A549 (cell line): ENCODE data around the gene PGA5. TPM values are rescaled to one million over a fixed set of nuclear protein-coding genes. Genes with fewer than 3 reads are reported as not detected.

Experiments
- ATAC-seq, 2 experiments: fragments of 200-7000 bp in 1 of 2; fragments of >200 bp in 1 of 2; cut with Nextera tagmentation in 1 of 2; cut with Tn5 transposase in 1 of 2; 3 replicates each; pipeline versions ENCODE4 v1.8.0 to v1.9.1; 2018 to 2020; ENCODE audit warnings: mild to moderate bottlenecking in 1 of 2, moderate library complexity in 1 of 2
- CTCF ChIA-PET: fragments of 300-600 bp; sonication (Branson Sonifier 250); formaldehyde crosslinking; extraction: SDS; loops from one replicate; lab custom pipeline; 2021; ENCODE audit warnings: antibody characterized with exemption, inconsistent platforms; lab: Yijun Ruan, JAX
- POLR2A ChIA-PET: fragments of 350-600 bp; formaldehyde crosslinking; extraction: SDS; loops from one replicate; lab custom pipeline; 2021; ENCODE audit warnings: antibody characterized with exemption, inconsistent platforms; lab: Yijun Ruan, JAX
- DNase-seq, 2 experiments: peaks; one replicate each; pipeline versions ENCODE4 v3.0.0 to v3.0.0-alpha.2; 2011 to 2016; ENCODE audit warnings: low read depth in 1 of 2, low spot score in 1 of 2
- FAIRE-seq: peaks from 2 replicates; lab custom pipeline; 2011; peaks lifted over from hg19 to GRCh38; lab: Jason Lieb, UNC
- H3K27ac ChIP-seq, 2 experiments: fragments of >200 bp; sonication (Bioruptor Twin); formaldehyde crosslinking; 3 replicates each; pipeline ENCODE4 v1.5.1; 2016 to 2017
- H3K4me1 ChIP-seq: fragments of >200 bp; sonication (Bioruptor Twin); formaldehyde crosslinking; 3 replicates; pipeline ENCODE4 v1.6.1; 2016
- H3K4me2 ChIP-seq: fragments of >200 bp; sonication (Bioruptor Twin); formaldehyde crosslinking; 3 replicates; pipeline ENCODE4 v1.6.1; 2016
- H3K4me3 ChIP-seq: fragments of >200 bp; sonication (Bioruptor Twin); formaldehyde crosslinking; 3 replicates; pipeline ENCODE4 v1.5.1; 2016
- H3K9me3 ChIP-seq: fragments of >200 bp; sonication (Bioruptor Twin); formaldehyde crosslinking; 3 replicates; pipeline ENCODE4 v1.6.1; 2016
- ATOH8 ChIP-seq: fragments of 250-450 bp; sonication (Bioruptor Pico); IDR thresholded peaks from 2 replicates; pipeline ENCODE4 v1.5.0; 2020; ENCODE audit warnings: low read depth, mild to moderate bottlenecking, moderate library complexity
- CBX2 ChIP-seq: fragments of 200-600 bp; sonication (generic); IDR thresholded peaks from 2 replicates; pipeline ENCODE4 v1.6.1; 2016; ENCODE audit warnings: low read depth, mild to moderate bottlenecking, borderline replicate concordance
- CBX8 ChIP-seq: fragments of 200-600 bp; sonication (generic); IDR thresholded peaks from 2 replicates; pipeline ENCODE4 v1.6.1; 2016
- CEBPB ChIP-seq, 2 experiments: fragments of >200 bp in 1 of 2; sonication (Bioruptor Twin) in 1 of 2; formaldehyde crosslinking in 1 of 2; IDR thresholded peaks; 2 replicates each; pipeline ENCODE4 v1.6.1; 2012 to 2016
- CHD4 ChIP-seq: fragments of 200-600 bp; sonication (generic); IDR thresholded peaks from 2 replicates; pipeline ENCODE4 v1.6.1; 2016; ENCODE audit warnings: antibody characterized with exemption, mild to moderate bottlenecking, borderline replicate concordance
- CTCF ChIP-seq: fragments of >200 bp; sonication (Bioruptor Twin); formaldehyde crosslinking; IDR thresholded peaks from 3 replicates; pipeline ENCODE4 v1.5.1; 2016
- HOXA7 ChIP-seq: fragments of 250-450 bp; sonication (Bioruptor Pico); IDR thresholded peaks from 2 replicates; pipeline ENCODE4 v1.5.0; 2020; ENCODE audit warnings: mild to moderate bottlenecking, moderate library complexity
- JUN ChIP-seq, 2 experiments: fragments of >200 bp; sonication (Bioruptor Twin); formaldehyde crosslinking; IDR thresholded peaks; 2 replicates in 1 of 2; 3 replicates in 1 of 2; pipeline ENCODE4 v1.6.1; 2016 to 2017
- KDM1A ChIP-seq: fragments of 200-600 bp; sonication (generic); IDR thresholded peaks from 2 replicates; pipeline ENCODE4 v1.6.1; 2016; ENCODE audit warnings: low read depth, mild to moderate bottlenecking
- MAZ ChIP-seq: fragments of 150-350 bp; IDR thresholded peaks from 2 replicates; pipeline ENCODE4 v1.6.1; 2014; ENCODE audit warnings: antibody characterized with exemption, low read depth, low read length, borderline replicate concordance
- MYC ChIP-seq: IDR thresholded peaks from 2 replicates; pipeline ENCODE4 v1.6.1; 2012; ENCODE audit warnings: mild to moderate bottlenecking, inconsistent platforms, low read length, improper control_type of control experiment, borderline replicate concordance
- NFE2L2 ChIP-seq: fragments of 150-350 bp; conservative IDR thresholded peaks from 2 replicates; pipeline ENCODE4 v1.6.1; 2014; ENCODE audit warnings: low read length
- PBX3 ChIP-seq: IDR thresholded peaks from 2 replicates; pipeline ENCODE4 v1.6.1; 2012
- RAD21 ChIP-seq, 2 experiments: fragments of >200 bp in 1 of 2; sonication (Bioruptor Twin) in 1 of 2; formaldehyde crosslinking in 1 of 2; IDR thresholded peaks in 1 of 2; conservative IDR thresholded peaks in 1 of 2; 2 replicates in 1 of 2; 3 replicates in 1 of 2; pipeline ENCODE4 v1.6.1; 2012 to 2018; ENCODE audit warnings: inconsistent platforms in 1 of 2
- RNF2 ChIP-seq: fragments of 200-600 bp; sonication (generic); IDR thresholded peaks from 2 replicates; pipeline ENCODE4 v1.6.1; 2016; ENCODE audit warnings: low read depth, mild to moderate bottlenecking, antibody characterized with exemption, moderate library complexity, borderline replicate concordance
- SMC3 ChIP-seq: fragments of >200 bp; sonication (Bioruptor Twin); formaldehyde crosslinking; IDR thresholded peaks from 3 replicates; pipeline ENCODE4 v1.6.1; 2018; ENCODE audit warnings: inconsistent platforms
- SREBF2 ChIP-seq: fragments of 450-650 bp; IDR thresholded peaks from 2 replicates; pipeline ENCODE4 v1.6.1; 2014; ENCODE audit warnings: mild to moderate bottlenecking, moderate library complexity
- TFCP2L1 ChIP-seq: fragments of 250-450 bp; sonication (Bioruptor Pico); IDR thresholded peaks from 2 replicates; pipeline ENCODE4 v1.5.0; 2021; ENCODE audit warnings: mild to moderate bottlenecking
- WGBS: methylation state at CpG from one replicate; pipeline ENCODE4 v1.1.6; 2017; ENCODE audit errors: missing lambda C conversion rate; 5-methylcytosine and 5-hydroxymethylcytosine counted together
- polyA plus RNA-seq, 4 experiments: library from polyadenylated mRNA; depleted of rRNA in 3 of 4; stranded (reverse); fragments of >200 nt; fragmentation: RNase III in 1 of 4; extraction: RNeasy Plus Mini Kit Qiagen cat#74134 plus additional on column Dnase treatment in 1 of 4; gene quantifications; 2 replicates in 3 of 4; 3 replicates in 1 of 4; pipeline ENCODE4 v1.2.3, GENCODE V29; 2011 to 2017
- TF ChIP-seq, protein P1 (sequence below): fragments of >200 bp; sonication (Bioruptor Twin); formaldehyde crosslinking; IDR thresholded peaks from 3 replicates; pipeline ENCODE4 v1.6.1; 2016
- TF ChIP-seq, protein P2 (sequence below): fragments of 250-450 bp; sonication (Bioruptor Pico); IDR thresholded peaks from 2 replicates; pipeline ENCODE4 v1.5.0; 2021; ENCODE audit warnings: mild to moderate bottlenecking, moderate library complexity, borderline replicate concordance
- TF ChIP-seq, protein P3 (sequence below): IDR thresholded peaks from 2 replicates; pipeline ENCODE4 v1.6.1; 2012
- TF ChIP-seq, protein P4 (sequence below): IDR thresholded peaks from 2 replicates; pipeline ENCODE4 v1.6.1; 2012; ENCODE audit warnings: low read depth, borderline replicate concordance

Gene PGA5
- polyA plus RNA-seq, 2 of the 4 experiments (the other 2 are of a cell fraction) = not detected

GRCh38 chr11:61259363-61259762 is 18.4 kb downstream of the PGA5 start (continued):
- TF ChIP-seq CHD4 = no peak
- TF ChIP-seq, protein P1, sequence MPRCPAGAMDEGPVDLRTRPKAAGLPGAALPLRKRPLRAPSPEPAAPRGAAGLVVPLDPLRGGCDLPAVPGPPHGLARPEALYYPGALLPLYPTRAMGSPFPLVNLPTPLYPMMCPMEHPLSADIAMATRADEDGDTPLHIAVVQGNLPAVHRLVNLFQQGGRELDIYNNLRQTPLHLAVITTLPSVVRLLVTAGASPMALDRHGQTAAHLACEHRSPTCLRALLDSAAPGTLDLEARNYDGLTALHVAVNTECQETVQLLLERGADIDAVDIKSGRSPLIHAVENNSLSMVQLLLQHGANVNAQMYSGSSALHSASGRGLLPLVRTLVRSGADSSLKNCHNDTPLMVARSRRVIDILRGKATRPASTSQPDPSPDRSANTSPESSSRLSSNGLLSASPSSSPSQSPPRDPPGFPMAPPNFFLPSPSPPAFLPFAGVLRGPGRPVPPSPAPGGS = no peak
- TF ChIP-seq RNF2 = no peak
- no peak for TF ChIP-seq TFCP2L1 (CRISPR knock-in tag)

DNA sequence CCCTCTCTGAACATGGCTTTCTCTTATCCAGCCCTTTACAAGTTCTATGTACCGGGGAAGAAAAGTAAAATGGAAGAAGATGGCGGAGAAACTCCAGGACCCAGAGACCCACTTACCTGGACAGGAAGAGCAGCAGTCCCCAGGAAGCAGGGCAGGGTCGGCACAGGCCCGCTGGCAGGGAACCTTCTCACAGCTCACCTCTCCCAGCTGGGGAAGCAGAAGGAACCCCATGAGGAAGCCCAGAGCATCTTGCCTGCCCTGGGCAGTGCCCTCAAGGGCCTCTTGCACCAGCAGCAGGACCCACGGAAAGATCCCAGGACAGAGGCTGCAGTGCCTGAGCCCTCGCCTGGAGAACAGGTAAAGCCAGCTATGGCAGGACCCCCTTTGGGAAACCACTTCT is 23.4 kb downstream of the PGA5 start:
- ChIA-PET CTCF (interaction anchor here (1.2 to 6.8 kb wide), 4 partner anchors 8 to 77 kb away, joined by 3 to 35 read pairs (median 4); no protein-coding TSS in a partner anchor), POLR2A (no interaction called here)
- no peak overlapping the region for H3K4me3 ChIP-seq
- TF ChIP-seq MAZ = no peak
- TF ChIP-seq KDM1A = no peak
- TF ChIP-seq, protein P2, sequence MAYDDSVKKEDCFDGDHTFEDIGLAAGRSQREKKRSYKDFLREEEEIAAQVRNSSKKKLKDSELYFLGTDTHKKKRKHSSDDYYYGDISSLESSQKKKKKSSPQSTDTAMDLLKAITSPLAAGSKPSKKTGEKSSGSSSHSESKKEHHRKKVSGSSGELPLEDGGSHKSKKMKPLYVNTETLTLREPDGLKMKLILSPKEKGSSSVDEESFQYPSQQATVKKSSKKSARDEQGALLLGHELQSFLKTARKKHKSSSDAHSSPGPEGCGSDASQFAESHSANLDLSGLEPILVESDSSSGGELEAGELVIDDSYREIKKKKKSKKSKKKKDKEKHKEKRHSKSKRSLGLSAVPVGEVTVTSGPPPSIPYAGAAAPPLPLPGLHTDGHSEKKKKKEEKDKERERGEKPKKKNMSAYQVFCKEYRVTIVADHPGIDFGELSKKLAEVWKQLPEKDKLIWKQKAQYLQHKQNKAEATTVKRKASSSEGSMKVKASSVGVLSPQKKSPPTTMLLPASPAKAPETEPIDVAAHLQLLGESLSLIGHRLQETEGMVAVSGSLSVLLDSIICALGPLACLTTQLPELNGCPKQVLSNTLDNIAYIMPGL (CRISPR knock-in tag) = no peak
- no peak for TF ChIP-seq CBX2
- TF ChIP-seq ATOH8 = no peak
- TF ChIP-seq MYC = no peak
- TF ChIP-seq PBX3 = no peak
- TF ChIP-seq, protein P3, sequence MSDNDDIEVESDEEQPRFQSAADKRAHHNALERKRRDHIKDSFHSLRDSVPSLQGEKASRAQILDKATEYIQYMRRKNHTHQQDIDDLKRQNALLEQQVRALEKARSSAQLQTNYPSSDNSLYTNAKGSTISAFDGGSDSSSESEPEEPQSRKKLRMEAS = no peak
- TF ChIP-seq NFE2L2 = no peak
- no peak for TF ChIP-seq CEBPB (IDR thresholded peaks at IDR 0.05)
- TF ChIP-seq SMC3 = no peak
- TF ChIP-seq CBX8 = no peak
- no peak for TF ChIP-seq SREBF2
- no peak for TF ChIP-seq JUN (IDR thresholded peaks at IDR 0.05)
- 94% methylated on average over 4 of the region's 6 CpGs for WGBS
- no peak overlapping the region for H3K27ac ChIP-seq
- no peak overlapping the region for H3K4me2 ChIP-seq
- DNase-seq = no peak
- no peak for FAIRE-seq
- ATAC-seq = 0 out of 6 replicates have a peak, but pooled peaks of 1 of the 2 experiments have one; percentile 15
- no peaks in the 10 kb centered on the region for H3K9me3 ChIP-seq
- peaks cover 15% of the 10 kb centered on the region for H3K4me1 ChIP-seq

GRCh38 chr11:61264795-61265194 is 23.8 kb downstream of the PGA5 start:
- DNase-seq (no peak), FAIRE-seq (no peak), ATAC-seq (no peak)
- Histone ChIP-seq H3K9me3 (no peaks in the 10 kb centered on the region), H3K4me1 (peaks cover 15% of the 10 kb centered on the region), H3K27ac (no peak overlapping the region), H3K4me2 (no peak overlapping the region), H3K4me3 (no peak overlapping the region)
- 89% methylated on average over 4 of the region's 14 CpGs for WGBS
- CTCF ChIA-PET = interaction anchor here (1.2 to 6.8 kb wide), 4 partner anchors 8 to 78 kb away, joined by 3 to 35 read pairs (median 4); no protein-coding TSS in a partner anchor
- TF ChIP-seq SMC3 (no peak), RAD21 (conservative IDR thresholded peaks at IDR 0.05 in 1 of 2, IDR thresholded peaks at IDR 0.05 in 1 of 2) (no peak), CEBPB (IDR thresholded peaks at IDR 0.05) (no peak), ATOH8 (no peak), CTCF (no peak), PBX3 (no peak), HOXA7 (no peak)
- TF ChIP-seq, protein P4, sequence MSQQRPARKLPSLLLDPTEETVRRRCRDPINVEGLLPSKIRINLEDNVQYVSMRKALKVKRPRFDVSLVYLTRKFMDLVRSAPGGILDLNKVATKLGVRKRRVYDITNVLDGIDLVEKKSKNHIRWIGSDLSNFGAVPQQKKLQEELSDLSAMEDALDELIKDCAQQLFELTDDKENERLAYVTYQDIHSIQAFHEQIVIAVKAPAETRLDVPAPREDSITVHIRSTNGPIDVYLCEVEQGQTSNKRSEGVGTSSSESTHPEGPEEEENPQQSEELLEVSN = no peak
- POLR2A ChIA-PET = no interaction called here
